ENCODE data around the gene FLRT3.

FLRT3 gene

GRCh38 chr20:14310977-14311627 lies 26.3 kb downstream of the FLRT3 start:
- CTCF ChIA-PET = no interaction called here

GRCh38 chr20:14307956-14308355 lies 29.5 kb downstream of the FLRT3 start:
- CTCF ChIA-PET = interaction anchor here (1.0 kb wide), 2 partner anchors 12 to 14 kb away, joined by 3 read pairs; no protein-coding TSS in a partner anchor

More at GRCh38 chr20:14310977-14311627, 26.3 kb downstream of the FLRT3 start:
- no peak for DNase-seq (ENCODE audit: extremely low spot score)
- no peak for TF ChIP-seq CTCF (IDR thresholded peaks at IDR 0.05; ENCODE audit: control extremely low read depth, extremely low read depth, low read depth, missing control alignments)
- POLR2A ChIA-PET = no interaction called here

GRCh38 chr20:14304472-14304871 lies 32.9 kb downstream of the FLRT3 start:
- TF ChIP-seq CTCF (IDR thresholded peaks at IDR 0.05; ENCODE audit: control extremely low read depth, extremely low read depth, low read depth, missing control alignments) = no peak
- CTCF ChIA-PET = interaction anchor here (1.5 kb wide), 1 partner anchor 12 kb away, joined by 4 read pairs; no protein-coding TSS in a partner anchor
- POLR2A ChIA-PET = no interaction called here
- DNase-seq (ENCODE audit: extremely low spot score) = no peak

More at GRCh38 chr20:14307956-14308355, 29.5 kb downstream of the FLRT3 start:
- no peak for DNase-seq (ENCODE audit: extremely low spot score)
- no peak for TF ChIP-seq CTCF (IDR thresholded peaks at IDR 0.05; ENCODE audit: control extremely low read depth, extremely low read depth, low read depth, missing control alignments)
- POLR2A ChIA-PET = no interaction called here

GRCh38 chr20:14303651-14304050 lies 33.8 kb downstream of the FLRT3 start:
- ChIA-PET CTCF (interaction anchor here (1.5 kb wide), 1 partner anchor 11 kb away, joined by 4 read pairs; no protein-coding TSS in a partner anchor), POLR2A (no interaction called here)
- no peak for TF ChIP-seq CTCF (IDR thresholded peaks at IDR 0.05; ENCODE audit: control extremely low read depth, extremely low read depth, low read depth, missing control alignments)
- no peak for DNase-seq (ENCODE audit: extremely low spot score)

- DNase-seq (ENCODE audit: extremely low spot score) = no peak
- POLR2A ChIA-PET = no interaction called here
- CTCF ChIA-PET = no interaction called here
- no peak for TF ChIP-seq CTCF (IDR thresholded peaks at IDR 0.05; ENCODE audit: control extremely low read depth, extremely low read depth, low read depth, missing control alignments)
Observed at GRCh38 chr20:14303106-14303505, 34.3 kb downstream of the FLRT3 start.

GRCh38 chr20:14299831-14300230 lies 37.6 kb downstream of the FLRT3 start:
- ChIA-PET CTCF (no interaction called here), POLR2A (no interaction called here)
- DNase-seq (ENCODE audit: extremely low spot score) = no peak
- no peak for TF ChIP-seq CTCF (IDR thresholded peaks at IDR 0.05; ENCODE audit: control extremely low read depth, extremely low read depth, low read depth, missing control alignments)

All from GM10248 (cell line).